Sigmoid colon (tissue), 7 donors: ENCODE results near the gene CDKAL1. TPM values are rescaled to one million over a fixed set of nuclear protein-coding genes. Genes with fewer than 3 reads are reported as not detected.

Experiments used
- DNase-seq: peaks from one replicate; pipeline ENCODE4 v3.0.0-alpha.2; 2019
- H3K27ac ChIP-seq, 4 donors: fragments of 200-600 bp; sonication (generic); one replicate each; pipeline ENCODE4 v1.5.1; 2016 to 2019; ENCODE audit warnings: mild to moderate bottlenecking in 1 of 4
- H3K27me3 ChIP-seq, 3 donors: fragments of 200-600 bp; sonication (generic); one replicate each; pipeline ENCODE4 v1.5.1; 2019; ENCODE audit warnings: mild to moderate bottlenecking in 1 of 3
- H3K36me3 ChIP-seq, 4 donors: fragments of 200-600 bp; sonication (generic); one replicate each; pipeline ENCODE4 v1.5.1; 2016 to 2019
- H3K4me1 ChIP-seq, 4 donors: fragments of 200-600 bp; sonication (generic); one replicate each; pipeline ENCODE4 v1.5.1; 2017 to 2019
- H3K4me3 ChIP-seq, 4 donors: fragments of 200-600 bp; sonication (generic); one replicate each; pipeline ENCODE4 v1.5.1; 2017 to 2019; ENCODE audit warnings: mild to moderate bottlenecking in 2 of 4, moderate library complexity in 1 of 4
- H3K9me3 ChIP-seq, 4 donors: fragments of 200-600 bp in 3 of 4; sonication (generic) in 3 of 4; one replicate each; pipeline versions ENCODE4 v1.5.1 to v1.6.1; 2013 to 2019
- EP300 ChIP-seq, 4 donors: sonication (generic); formaldehyde crosslinking; IDR thresholded peaks; one replicate each; pipeline ENCODE4 v1.6.1; 2017; ENCODE audit warnings: antibody characterized with exemption in 4 of 4
- POLR2A ChIP-seq, 2 donors: fragments of 450-650 bp; IDR thresholded peaks; one replicate each; pipeline ENCODE4 v1.6.1; 2016; ENCODE audit warnings: antibody characterized with exemption in 2 of 2, mild to moderate bottlenecking in 2 of 2, moderate library complexity in 2 of 2
- POLR2AphosphoS5 ChIP-seq, 4 donors: sonication (generic); formaldehyde crosslinking; IDR thresholded peaks; one replicate each; pipeline ENCODE4 v1.6.1; 2017; ENCODE audit warnings: antibody characterized with exemption in 4 of 4
- WGBS, 2 donors: extraction: QIAGEN DNeasy Blood & Tissue Kit; methylation state at CpG; one replicate each; pipeline ENCODE4 v1.1.7; 2013; 5-methylcytosine and 5-hydroxymethylcytosine counted together
- intact Hi-C: fragments of 100-400 bp; cut with DNase I; formaldehyde crosslinking; loops from one replicate; pipeline ENCODE4 v1.15.1; 2023
- polyA plus RNA-seq, 3 donors: library from polyadenylated mRNA; stranded (reverse); fragments of 200-250 nt; gene quantifications; one replicate each; pipeline ENCODE4 v1.2.3, GENCODE V29; 2013
- total RNA-seq, 4 donors: library from RNA; depleted of rRNA; stranded (reverse); fragments of >200 nt; gene quantifications; one replicate each; pipeline ENCODE4 v1.1.0, GENCODE V29; 2016
- TF ChIP-seq, protein P1 (sequence below), 4 experiments: fragments of 450-650 bp in 3 of 4; fragments of 200-600 bp in 1 of 4; IDR thresholded peaks; one replicate each; pipeline ENCODE4 v1.5.1; 2016 to 2019; ENCODE audit warnings: antibody characterized with exemption in 4 of 4, mild to moderate bottlenecking in 3 of 4, moderate library complexity in 2 of 4
- donor health status: healthy with polysubstance abuse.
- donor health status: Bipolar disorder and iron deficiency.
- donor health status: healthy.

The CDKAL1 gene
- total and polyA plus RNA-seq, 7 donors = 2.8 to 14.7 (median 11.4) TPM

DNA sequence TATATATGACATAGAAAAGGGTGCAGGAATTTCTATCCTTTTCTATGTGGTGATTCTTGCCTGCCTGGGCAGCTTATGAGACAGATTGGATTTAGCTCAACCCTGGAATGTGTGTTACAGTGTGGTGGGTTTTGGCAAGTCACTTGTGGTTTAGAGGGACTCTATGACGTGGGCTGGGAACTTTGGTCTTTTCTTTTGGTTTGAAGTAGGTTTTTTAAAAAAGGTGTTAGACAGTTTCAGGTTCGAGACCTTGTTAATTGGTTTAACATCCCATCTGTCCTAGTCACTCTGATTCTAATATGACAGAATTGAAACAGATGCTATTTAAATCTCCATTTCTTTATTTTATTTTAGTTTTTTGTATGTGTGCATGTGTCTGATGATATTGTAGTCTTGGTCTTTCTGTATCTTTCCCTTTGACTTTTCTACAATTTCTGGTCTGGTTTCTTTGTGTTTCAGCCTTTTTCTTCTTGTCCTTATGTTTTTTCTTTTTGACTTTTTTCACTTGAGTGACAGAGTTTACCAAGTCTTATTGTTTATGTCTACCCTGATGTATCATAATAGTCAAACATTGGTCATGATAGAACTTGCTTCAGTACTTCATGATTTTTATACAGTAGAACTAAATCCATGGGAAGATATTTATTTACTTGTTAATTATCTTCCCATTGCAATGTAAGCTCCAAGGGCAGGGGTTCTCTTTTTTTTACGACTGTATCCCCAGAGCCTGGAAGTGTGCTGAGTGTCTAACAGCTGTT is 174.3 kb downstream of the CDKAL1 start:
- Histone ChIP-seq H3K36me3 (no peaks in the 10 kb centered on the region), H3K9me3 (no peaks in the 10 kb centered on the region), H3K4me3 (no peak overlapping the region), H3K4me1 (peaks cover 0 to 17% (median 2%) of the 10 kb centered on the region in 4 donors), H3K27ac (no peak overlapping the region), H3K27me3 (no peaks in the 10 kb centered on the region)
- no peak for TF ChIP-seq POLR2AphosphoS5 (IDR thresholded peaks at IDR 0.05)
- TF ChIP-seq, protein P1, sequence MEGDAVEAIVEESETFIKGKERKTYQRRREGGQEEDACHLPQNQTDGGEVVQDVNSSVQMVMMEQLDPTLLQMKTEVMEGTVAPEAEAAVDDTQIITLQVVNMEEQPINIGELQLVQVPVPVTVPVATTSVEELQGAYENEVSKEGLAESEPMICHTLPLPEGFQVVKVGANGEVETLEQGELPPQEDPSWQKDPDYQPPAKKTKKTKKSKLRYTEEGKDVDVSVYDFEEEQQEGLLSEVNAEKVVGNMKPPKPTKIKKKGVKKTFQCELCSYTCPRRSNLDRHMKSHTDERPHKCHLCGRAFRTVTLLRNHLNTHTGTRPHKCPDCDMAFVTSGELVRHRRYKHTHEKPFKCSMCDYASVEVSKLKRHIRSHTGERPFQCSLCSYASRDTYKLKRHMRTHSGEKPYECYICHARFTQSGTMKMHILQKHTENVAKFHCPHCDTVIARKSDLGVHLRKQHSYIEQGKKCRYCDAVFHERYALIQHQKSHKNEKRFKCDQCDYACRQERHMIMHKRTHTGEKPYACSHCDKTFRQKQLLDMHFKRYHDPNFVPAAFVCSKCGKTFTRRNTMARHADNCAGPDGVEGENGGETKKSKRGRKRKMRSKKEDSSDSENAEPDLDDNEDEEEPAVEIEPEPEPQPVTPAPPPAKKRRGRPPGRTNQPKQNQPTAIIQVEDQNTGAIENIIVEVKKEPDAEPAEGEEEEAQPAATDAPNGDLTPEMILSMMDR (IDR thresholded peaks at IDR 0.05) = no peak
- TF ChIP-seq EP300 (IDR thresholded peaks at IDR 0.05) = no peak
- TF ChIP-seq POLR2A (IDR thresholded peaks at IDR 0.05) = no peak
- no peak for DNase-seq
- 75 to 78% methylated on average over 3 of the region's 3 CpGs for WGBS, 2 donors
- intact Hi-C loops = no loop called here

DNA sequence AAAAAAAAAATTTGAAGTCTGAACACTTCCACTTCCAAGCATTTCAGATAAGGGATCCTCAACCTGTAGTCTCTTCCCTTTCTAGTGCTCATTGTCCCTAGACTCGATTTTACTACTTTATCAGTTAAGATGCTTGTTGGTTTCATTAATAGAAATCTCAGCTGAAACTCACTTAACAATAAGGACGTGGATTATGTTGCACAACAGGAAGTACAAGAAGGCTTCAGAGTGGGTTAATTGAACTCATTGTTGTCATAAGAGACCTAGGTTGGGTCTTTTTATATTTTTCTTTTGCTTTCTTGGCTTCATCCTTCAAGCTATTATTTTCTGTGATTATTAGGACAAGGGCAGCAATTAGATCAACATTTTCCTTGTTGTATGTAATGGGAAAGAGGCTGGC is 175.2 kb downstream of the CDKAL1 start:
- no peaks in the 10 kb centered on the region for H3K9me3 ChIP-seq
- no peak overlapping the region for H3K27ac ChIP-seq
- H3K4me3 ChIP-seq = no peak overlapping the region
- H3K27me3 ChIP-seq = no peaks in the 10 kb centered on the region
- TF ChIP-seq POLR2AphosphoS5 (IDR thresholded peaks at IDR 0.05) = no peak
- TF ChIP-seq, protein P1 (IDR thresholded peaks at IDR 0.05) = no peak
- TF ChIP-seq EP300 (IDR thresholded peaks at IDR 0.05) = no peak
- TF ChIP-seq POLR2A (IDR thresholded peaks at IDR 0.05) = no peak
- no peak for DNase-seq
- H3K36me3 ChIP-seq = no peaks in the 10 kb centered on the region
- intact Hi-C loops = no loop called here
- 54 to 69% methylated on average over 2 of the region's 2 CpGs for WGBS, 2 donors
- peaks cover 0 to 17% (median 2%) of the 10 kb centered on the region in 4 donors for H3K4me1 ChIP-seq

DNA sequence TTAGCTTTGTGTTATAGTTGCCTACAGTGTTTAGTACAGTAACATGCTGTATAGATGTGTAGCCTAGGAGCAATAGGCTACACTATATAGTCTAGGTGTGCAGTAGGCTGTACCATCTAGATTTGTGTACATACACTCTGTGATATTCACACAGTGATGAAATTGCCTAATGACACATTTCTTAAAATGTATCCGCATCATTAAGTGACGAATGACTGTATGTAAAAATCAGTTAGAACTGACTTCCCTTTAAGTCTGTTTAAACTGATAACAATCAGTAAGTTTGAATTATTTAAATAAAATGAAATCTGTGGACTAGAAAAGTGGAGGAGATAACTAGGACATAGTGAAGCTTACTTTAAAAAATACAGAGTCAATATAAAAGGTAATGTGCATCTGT is 176.1 kb downstream of the CDKAL1 start:
- TF ChIP-seq POLR2AphosphoS5 (IDR thresholded peaks at IDR 0.05) = no peak
- TF ChIP-seq POLR2A (IDR thresholded peaks at IDR 0.05) = no peak
- no peak for TF ChIP-seq EP300 (IDR thresholded peaks at IDR 0.05)
- TF ChIP-seq, protein P1 (IDR thresholded peaks at IDR 0.05) = no peak
- intact Hi-C loops = no loop called here
- 90 to 91% methylated on average over 2 of the region's 2 CpGs for WGBS, 2 donors

DNA sequence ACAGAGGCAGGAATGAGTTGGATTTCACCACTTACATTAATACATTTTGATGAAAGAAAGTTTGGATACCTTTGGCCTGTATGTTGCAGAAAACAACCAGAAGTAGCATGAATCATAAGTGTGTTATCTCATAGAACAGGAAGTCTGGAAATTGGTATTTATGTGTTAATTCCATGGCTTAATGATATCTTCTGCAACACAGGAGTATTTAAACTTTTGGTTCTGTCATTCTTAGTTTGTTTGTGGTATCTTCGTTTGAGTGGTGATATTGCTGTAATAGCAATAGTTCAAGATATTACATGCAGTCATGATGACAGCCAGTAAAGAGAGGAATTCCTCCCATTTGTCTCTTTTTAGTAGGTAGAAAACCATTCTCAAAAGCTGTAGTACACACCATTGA is 177.3 kb downstream of the CDKAL1 start:
- intact Hi-C loops = no loop called here
- H3K4me1 ChIP-seq = peaks cover 0 to 8% (median 0%) of the 10 kb centered on the region in 4 donors
- no peak overlapping the region for H3K27ac ChIP-seq
- TF ChIP-seq, protein P1 (IDR thresholded peaks at IDR 0.05) = no peak
- TF ChIP-seq POLR2A (IDR thresholded peaks at IDR 0.05) = no peak
- no peak for TF ChIP-seq POLR2AphosphoS5 (IDR thresholded peaks at IDR 0.05)
- no peak for TF ChIP-seq EP300 (IDR thresholded peaks at IDR 0.05)
- 23 to 71% methylated on average over 1 of the region's 1 CpG for WGBS, 2 donors
- H3K27me3 ChIP-seq = no peaks in the 10 kb centered on the region
- H3K4me3 ChIP-seq = no peak overlapping the region
- H3K9me3 ChIP-seq = no peaks in the 10 kb centered on the region
- no peaks in the 10 kb centered on the region for H3K36me3 ChIP-seq
- DNase-seq = no peak

More for the DNA sequence above, 176.1 kb downstream of the CDKAL1 start:
- peaks cover 0 to 17% (median 2%) of the 10 kb centered on the region in 4 donors for H3K4me1 ChIP-seq
- DNase-seq = no peak
- H3K4me3 ChIP-seq = no peak overlapping the region
- no peak overlapping the region for H3K27ac ChIP-seq
- H3K36me3 ChIP-seq = no peaks in the 10 kb centered on the region
- no peaks in the 10 kb centered on the region for H3K27me3 ChIP-seq
- H3K9me3 ChIP-seq = no peaks in the 10 kb centered on the region
